HG02938 (cell line): ENCODE results near the gene NCDN.

ENCODE experiments used
- ATAC-seq: cut with Tn5 transposase; IDR thresholded peaks from one replicate; pipeline ENCODE4 v1.9.1; 2021; ENCODE audit warnings: mild to moderate bottlenecking, moderate library complexity; ENCODE audit not compliant: unreplicated experiment

The NCDN gene

GRCh38 chr1:35554266-35555211, 3.1 kb upstream of the NCDN start:
- ATAC-seq = no peak

DNA sequence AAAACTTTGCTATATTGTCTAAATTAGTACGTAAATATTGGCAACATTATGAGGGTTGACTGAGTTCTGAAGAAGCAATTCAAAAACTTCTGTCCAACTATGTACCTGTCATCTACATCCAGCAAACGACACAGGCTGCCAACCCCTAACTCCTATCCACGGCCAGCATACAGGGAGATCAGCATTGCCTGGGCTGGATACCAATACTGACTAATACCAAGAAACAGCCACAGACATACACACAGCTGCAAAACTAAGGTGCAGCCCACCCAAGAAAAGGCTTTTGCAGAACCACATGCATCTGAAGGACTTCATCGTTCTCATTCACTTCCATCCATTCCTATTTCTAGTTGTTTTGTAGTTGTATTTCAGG, 2.4 kb upstream of the NCDN start:
- ATAC-seq = no peak

- ATAC-seq = no peak
Observed at GRCh38 chr1:35555601-35556477, 1.8 kb upstream of the NCDN start.

DNA sequence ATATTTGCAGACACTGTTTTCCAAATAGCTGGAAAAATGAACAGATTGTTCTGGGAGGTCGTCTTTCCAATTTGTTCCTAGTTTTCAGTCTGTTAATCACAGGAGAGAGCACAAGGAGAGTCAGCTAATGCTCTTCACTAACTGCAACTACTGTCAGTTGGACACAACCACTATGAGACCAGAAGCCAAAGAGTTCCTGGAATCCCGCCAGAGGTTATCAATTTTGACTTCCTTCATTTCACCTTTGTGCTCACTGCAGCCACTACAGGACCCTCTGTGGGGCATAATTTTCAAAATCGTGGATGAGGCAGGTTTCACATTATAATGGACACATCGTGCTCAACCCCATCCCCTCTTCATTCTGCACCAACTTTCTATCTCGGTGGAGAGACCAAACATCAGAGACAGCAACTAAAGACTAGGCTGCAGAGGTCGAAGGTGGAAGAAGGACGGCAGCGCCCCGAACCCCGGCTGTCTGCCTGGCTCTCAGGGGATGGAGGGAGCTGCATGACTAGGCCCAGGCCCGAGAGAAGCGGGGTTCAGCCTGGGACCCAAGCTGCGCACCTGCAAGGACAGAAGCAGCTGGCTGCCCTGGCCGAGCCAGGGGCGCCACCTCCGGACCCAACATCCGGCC, 998 bp upstream of the NCDN start:
- ATAC-seq = peak; percentile 13

DNA sequence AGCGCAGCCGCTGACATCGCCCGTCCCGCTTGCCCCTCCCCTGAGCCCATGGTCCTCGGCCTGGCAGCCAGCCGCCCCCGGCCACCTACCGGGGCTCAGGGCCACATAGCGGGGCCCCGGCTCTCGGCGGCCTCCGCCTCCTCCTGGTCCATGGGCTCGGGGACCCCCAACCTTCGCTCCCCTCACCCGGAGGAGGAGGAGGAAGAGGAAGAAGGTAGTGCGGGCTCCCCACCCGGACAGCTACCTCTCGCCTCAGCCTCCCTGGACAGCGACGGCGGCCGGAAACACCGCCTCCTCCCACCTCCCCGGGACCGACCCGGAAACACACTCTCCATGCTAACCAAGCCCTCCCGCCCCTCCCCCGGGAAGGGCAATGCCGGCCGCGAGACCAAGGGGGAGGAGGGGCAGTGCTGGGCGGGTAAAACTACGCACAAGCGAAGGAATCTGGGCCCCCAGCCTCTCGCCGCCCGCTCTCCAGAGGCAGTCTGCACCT, 435 bp upstream of the NCDN start, which contains the start of gene KIAA0319L:
Gene KIAA0319L, minus strand, starts transcription at position 286 of the 493 bp plus-strand sequence. CDS start 2,912 bp downstream, outside the sequence.
- ATAC-seq = peak; percentile 80

DNA sequence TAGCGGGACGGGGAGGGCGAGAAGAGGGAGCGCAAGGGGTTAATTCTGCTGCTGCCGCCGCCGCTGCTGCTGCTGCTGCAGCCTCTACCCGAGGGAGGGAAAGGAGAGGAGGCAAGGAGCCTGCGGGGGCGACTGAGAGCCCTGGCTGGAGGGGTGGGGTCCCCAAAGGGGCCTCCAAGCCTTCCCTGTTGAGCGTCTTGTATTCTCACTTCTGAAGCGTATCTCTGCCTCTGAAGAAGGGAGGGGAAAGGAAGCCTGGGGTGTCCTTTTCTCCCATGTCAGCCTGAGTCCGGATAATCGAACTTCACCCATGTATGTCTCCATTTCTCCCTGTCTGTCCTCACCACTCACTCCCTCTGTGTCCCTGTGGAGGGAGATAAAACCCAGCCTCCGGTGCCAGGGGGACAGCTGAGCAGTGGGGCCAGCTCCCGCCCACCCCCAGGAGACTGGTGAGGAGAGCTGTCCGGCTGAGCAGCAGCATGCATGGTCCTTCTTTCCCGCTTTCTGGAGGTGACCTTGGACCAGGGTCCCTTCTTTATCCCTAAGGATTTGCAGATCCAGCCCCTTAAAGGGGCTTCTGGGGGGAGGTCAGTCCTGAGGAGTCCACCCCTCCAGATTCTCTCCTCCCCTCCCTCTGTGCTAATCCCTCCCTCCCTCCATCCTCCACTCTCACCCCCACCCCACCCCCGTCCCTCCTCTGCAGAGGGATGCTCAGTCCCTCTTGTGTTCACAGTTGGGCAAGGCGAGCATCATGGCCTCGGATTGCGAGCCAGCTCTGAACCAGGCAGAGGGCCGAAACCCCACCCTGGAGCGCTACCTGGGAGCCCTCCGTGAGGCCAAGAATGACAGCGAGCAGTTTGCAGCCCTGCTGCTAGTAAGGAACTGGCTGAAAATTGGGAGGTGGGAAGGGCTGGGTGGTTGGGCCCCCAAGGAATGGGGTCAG, 1.0 kb downstream of the NCDN start:
- no peak for ATAC-seq

- no peak for ATAC-seq
Observed at GRCh38 chr1:35559317-35559944, 1.8 kb downstream of the NCDN start.

DNA sequence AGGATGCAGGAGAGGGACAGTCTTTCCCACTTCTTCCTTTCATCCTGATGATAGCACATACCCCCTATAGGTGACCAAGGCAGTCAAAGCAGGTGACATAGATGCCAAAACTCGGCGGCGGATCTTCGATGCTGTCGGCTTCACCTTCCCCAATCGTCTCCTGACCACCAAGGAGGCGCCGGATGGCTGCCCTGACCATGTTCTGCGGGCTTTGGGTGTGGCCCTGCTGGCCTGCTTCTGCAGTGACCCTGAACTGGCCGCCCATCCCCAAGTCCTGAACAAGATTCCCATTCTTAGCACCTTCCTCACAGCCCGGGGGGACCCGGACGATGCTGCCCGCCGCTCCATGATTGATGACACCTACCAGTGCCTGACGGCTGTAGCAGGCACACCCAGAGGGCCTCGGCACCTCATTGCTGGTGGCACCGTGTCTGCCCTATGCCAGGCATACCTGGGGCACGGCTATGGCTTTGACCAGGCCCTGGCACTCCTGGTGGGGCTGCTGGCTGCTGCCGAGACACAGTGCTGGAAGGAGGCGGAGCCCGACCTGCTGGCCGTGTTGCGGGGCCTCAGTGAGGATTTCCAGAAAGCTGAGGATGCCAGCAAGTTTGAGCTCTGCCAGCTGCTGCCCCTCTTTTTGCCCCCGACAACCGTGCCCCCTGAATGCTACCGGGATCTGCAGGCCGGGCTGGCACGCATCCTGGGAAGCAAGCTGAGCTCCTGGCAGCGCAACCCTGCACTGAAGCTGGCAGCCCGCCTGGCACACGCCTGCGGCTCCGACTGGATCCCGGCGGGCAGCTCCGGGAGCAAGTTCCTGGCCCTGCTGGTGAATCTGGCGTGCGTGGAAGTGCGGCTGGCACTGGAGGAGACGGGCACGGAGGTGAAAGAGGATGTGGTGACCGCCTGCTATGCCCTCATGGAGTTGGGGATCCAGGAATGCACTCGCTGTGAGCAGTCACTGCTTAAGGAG, 2.9 kb downstream of the NCDN start:
- no peak for ATAC-seq

DNA sequence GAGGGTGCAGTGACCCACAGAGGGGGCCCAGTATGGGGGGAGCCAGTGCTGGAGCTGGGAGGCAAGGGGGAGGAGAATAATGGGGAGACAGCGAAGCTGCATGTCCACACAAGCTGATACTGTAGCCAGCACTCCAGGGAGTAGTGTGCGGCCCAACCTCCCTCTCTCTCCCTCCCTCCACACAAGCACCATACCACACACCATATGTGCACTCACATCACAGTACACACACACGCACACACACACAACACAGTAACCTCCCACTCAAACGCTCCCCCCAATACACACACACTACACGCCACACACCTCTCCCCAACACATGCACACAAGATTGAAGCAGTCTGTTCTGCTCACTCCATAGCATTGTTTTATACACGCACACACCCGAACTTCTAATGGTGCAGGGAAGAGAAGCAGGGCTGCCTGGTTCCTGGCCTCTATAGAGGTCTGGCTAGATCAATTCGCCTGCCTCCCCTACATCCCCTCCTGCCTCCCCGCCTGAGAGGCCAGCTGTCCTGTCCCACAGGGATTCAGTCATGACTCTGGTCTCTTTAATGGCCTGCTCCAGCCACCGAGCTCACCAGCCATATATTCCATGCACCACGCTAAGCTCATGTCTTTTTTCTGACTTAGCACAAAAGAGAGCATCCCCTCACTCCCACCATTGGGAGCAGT, 3.8 kb downstream of the NCDN start:
- ATAC-seq = no peak

- no peak for ATAC-seq
Observed at GRCh38 chr1:35561972-35562680, 4.5 kb downstream of the NCDN start.

- no peak for ATAC-seq
Observed at GRCh38 chr1:35563166-35563565, 5.6 kb downstream of the NCDN start.

- no peak for ATAC-seq
Observed at GRCh38 chr1:35564037-35564883, 6.7 kb downstream of the NCDN start.

- no peak for ATAC-seq
Observed at GRCh38 chr1:35564884-35565741, 7.5 kb downstream of the NCDN start.

DNA sequence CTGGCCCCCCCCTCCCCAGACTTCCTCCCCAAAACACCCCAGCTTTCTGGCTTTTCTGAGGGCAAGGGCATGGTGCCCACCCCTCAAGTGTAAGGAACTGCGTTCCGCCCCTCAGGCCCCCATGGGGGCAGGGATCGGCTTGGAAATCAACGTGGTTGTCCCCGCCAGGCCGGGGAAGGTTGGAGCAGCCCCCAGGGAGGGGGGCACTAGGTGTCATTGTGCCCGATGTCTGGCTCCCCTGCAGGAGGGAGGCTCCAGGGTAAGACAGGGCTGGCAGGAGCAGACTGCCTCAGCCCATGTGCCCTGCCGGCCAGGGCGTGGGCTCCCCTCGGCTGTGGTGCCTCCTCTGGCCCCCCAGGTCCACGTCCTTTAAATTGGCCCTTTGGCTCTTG, 8.1 kb downstream of the NCDN start:
- no peak for ATAC-seq

- no peak for ATAC-seq
Observed at GRCh38 chr1:35567947-35568558, 10.5 kb downstream of the NCDN start.
